Subcutaneous abdominal adipose tissue (tissue), 5 donors: ENCODE data around the gene VPS13D.
"Not testable (repeated sequence)": the region's sequence is repeated elsewhere in the genome, so short reads cannot be mapped to it uniquely, and the experiment has no call there.

ENCODE experiments used
- H3K27ac ChIP-seq: one replicate; pipeline ENCODE4 v1.7.0; 2013; ENCODE audit warnings: low read depth, mild to moderate bottlenecking, inconsistent platforms, low read length, moderate library complexity
- H3K27me3 ChIP-seq, 5 donors: one replicate each; pipeline ENCODE4 v1.7.0; 2013; ENCODE audit warnings: low read length in 5 of 5, inconsistent platforms in 1 of 5; ENCODE audit not compliant: control insufficient read depth in 5 of 5, insufficient read depth in 4 of 5
- H3K36me3 ChIP-seq, 5 donors: one replicate each; pipeline ENCODE4 v1.7.0; 2013; ENCODE audit warnings: low read length in 5 of 5; ENCODE audit not compliant: control insufficient read depth in 5 of 5, insufficient read depth in 5 of 5
- H3K4me1 ChIP-seq, 5 donors: one replicate each; pipeline ENCODE4 v1.7.0; 2013; ENCODE audit warnings: low read length in 5 of 5, mild to moderate bottlenecking in 3 of 5, moderate library complexity in 1 of 5; ENCODE audit not compliant: control insufficient read depth in 5 of 5, insufficient read depth in 5 of 5
- H3K4me3 ChIP-seq, 5 donors: one replicate each; pipeline ENCODE4 v1.7.0; 2013; ENCODE audit warnings: low read length in 5 of 5, low read depth in 1 of 5
- H3K9ac ChIP-seq, 5 donors: one replicate each; pipeline ENCODE4 v1.7.0; 2013; ENCODE audit warnings: low read length in 5 of 5, mild to moderate bottlenecking in 4 of 5, moderate library complexity in 3 of 5
- H3K9me3 ChIP-seq, 5 donors: one replicate each; pipeline ENCODE4 v1.7.0; 2013; ENCODE audit warnings: low read length in 5 of 5; ENCODE audit not compliant: control insufficient read depth in 5 of 5
- donor health status: healthy.
- donor health status: healthy.
- donor health status: healthy.
- donor health status: healthy.
- donor health status: healthy.

The VPS13D gene

GRCh38 chr1:12387641-12388040, 157.8 kb downstream of the VPS13D start:
- H3K27ac ChIP-seq, result no peak overlapping the region

GRCh38 chr1:12390296-12390695, 160.5 kb downstream of the VPS13D start:
- H3K9me3 ChIP-seq, result peaks cover 0 to 11% (median 8%) of the 10 kb centered on the region in 5 donors
- H3K9ac ChIP-seq, H3K4me3 ChIP-seq, H3K27me3 ChIP-seq, H3K27ac ChIP-seq, H3K4me1 ChIP-seq: not testable (repeated sequence)
- peaks cover 30 to 51% (median 37%) of the 10 kb centered on the region in 5 donors for H3K36me3 ChIP-seq

More at GRCh38 chr1:12387641-12388040, 157.8 kb downstream of the VPS13D start:
- Histone ChIP-seq H3K4me3 (no peak overlapping the region), H3K36me3 (peaks cover 44 to 75% (median 49%) of the 10 kb centered on the region in 5 donors), H3K4me1 (peaks cover 0 to 8% (median 0%) of the 10 kb centered on the region in 5 donors), H3K9ac (no peak overlapping the region), H3K27me3 (no peaks in the 10 kb centered on the region), H3K9me3 (peaks cover 0 to 11% (median 8%) of the 10 kb centered on the region in 5 donors)

GRCh38 chr1:12397462-12398450, 167.9 kb downstream of the VPS13D start:
- Histone ChIP-seq H3K36me3 (peaks cover 0 to 13% (median 13%) of the 10 kb centered on the region in 5 donors), H3K27me3 (no peaks in the 10 kb centered on the region), H3K9ac (no peak overlapping the region), H3K9me3 (no peaks in the 10 kb centered on the region), H3K4me3 (no peak overlapping the region), H3K27ac (peak overlapping the region; percentile 8), H3K4me1 (peaks cover 5 to 41% (median 37%) of the 10 kb centered on the region in 5 donors)

- H3K27ac ChIP-seq, result peak overlapping the region; percentile 8
Measured at GRCh38 chr1:12398479-12398878, 168.6 kb downstream of the VPS13D start.

GRCh38 chr1:12400027-12400693, 170.3 kb downstream of the VPS13D start:
- H3K27ac ChIP-seq, result peak overlapping the region; percentile 71

More at GRCh38 chr1:12398479-12398878, 168.6 kb downstream of the VPS13D start:
- Histone ChIP-seq H3K4me1 (peaks cover 5 to 45% (median 42%) of the 10 kb centered on the region in 5 donors), H3K4me3 (no peak overlapping the region), H3K27me3 (no peaks in the 10 kb centered on the region), H3K9ac (no peak overlapping the region), H3K36me3 (peaks cover 3 to 19% (median 16%) of the 10 kb centered on the region in 5 donors), H3K9me3 (no peaks in the 10 kb centered on the region)

GRCh38 chr1:12402159-12402673, 172.4 kb downstream of the VPS13D start:
- H3K27ac ChIP-seq, result peak overlapping the region; percentile 71
- peaks cover 21 to 65% (median 61%) of the 10 kb centered on the region in 5 donors for H3K4me1 ChIP-seq
- peaks cover 8 to 31% (median 28%) of the 10 kb centered on the region in 5 donors for H3K36me3 ChIP-seq

More at GRCh38 chr1:12400027-12400693, 170.3 kb downstream of the VPS13D start:
- peaks cover 7 to 50% (median 48%) of the 10 kb centered on the region in 5 donors for H3K4me1 ChIP-seq
- H3K36me3 ChIP-seq, result peaks cover 8 to 31% (median 25%) of the 10 kb centered on the region in 5 donors
- no peaks in the 10 kb centered on the region for H3K9me3 ChIP-seq
- H3K4me3 ChIP-seq, result no peak overlapping the region
- no peak overlapping the region for H3K9ac ChIP-seq
- H3K27me3 ChIP-seq, result no peaks in the 10 kb centered on the region

GRCh38 chr1:12402842-12403241, 173.0 kb downstream of the VPS13D start:
- H3K27ac ChIP-seq, result peak overlapping the region; percentile 71
- no peak overlapping the region for H3K4me3 ChIP-seq
- H3K36me3 ChIP-seq, result peaks cover 8 to 31% (median 28%) of the 10 kb centered on the region in 5 donors
- no peaks in the 10 kb centered on the region for H3K27me3 ChIP-seq
- peaks cover 24 to 65% (median 60%) of the 10 kb centered on the region in 5 donors for H3K4me1 ChIP-seq
- no peaks in the 10 kb centered on the region for H3K9me3 ChIP-seq
- no peak overlapping the region for H3K9ac ChIP-seq

More at GRCh38 chr1:12402159-12402673, 172.4 kb downstream of the VPS13D start:
- Histone ChIP-seq H3K9me3 (no peaks in the 10 kb centered on the region), H3K27me3 (no peaks in the 10 kb centered on the region), H3K4me3 (no peak overlapping the region), H3K9ac (peak overlapping the region in 2 of 5 donors; percentile 23 to 57)

- no peaks in the 10 kb centered on the region for H3K9me3 ChIP-seq
- H3K9ac ChIP-seq, result no peak overlapping the region
- no peaks in the 10 kb centered on the region for H3K27me3 ChIP-seq
- no peak overlapping the region for H3K4me3 ChIP-seq
- H3K36me3 ChIP-seq, result peaks cover 8 to 31% (median 28%) of the 10 kb centered on the region in 5 donors
- peaks cover 26 to 71% (median 64%) of the 10 kb centered on the region in 5 donors for H3K4me1 ChIP-seq
- H3K27ac ChIP-seq, result peak overlapping the region; percentile 97
Measured at GRCh38 chr1:12404918-12405317, 175.1 kb downstream of the VPS13D start.

- Histone ChIP-seq H3K4me3 (peak overlapping the region in 1 of 5 donors; percentile 12), H3K9ac (peak overlapping the region in 4 of 5 donors; percentile 11 to 74 (median 57)), H3K4me1 (peaks cover 26 to 75% (median 65%) of the 10 kb centered on the region in 5 donors), H3K27ac (peak overlapping the region; percentile 97), H3K9me3 (peaks cover 0 to 3% (median 0%) of the 10 kb centered on the region in 5 donors), H3K36me3 (peaks cover 8 to 25% (median 22%) of the 10 kb centered on the region in 5 donors), H3K27me3 (no peaks in the 10 kb centered on the region)
Measured at GRCh38 chr1:12405325-12406210, 175.7 kb downstream of the VPS13D start.
